Activated CD4-positive, alpha-beta T cell treated with anti-CD3 and anti-CD28 coated beads, Interleukin-2, amount 10 ng/mL, durations not matched to agents 24 days and 14 days (primary cell): ENCODE data around the gene C2CD2L. TPM values are rescaled to one million over a fixed set of nuclear protein-coding genes. Genes with fewer than 3 reads are reported as not detected.
"Not testable (repeated sequence)": the region's sequence is repeated elsewhere in the genome, so short reads cannot be mapped to it uniquely, and the experiment has no call there.

Experiments used
- DNase-seq: peaks from one replicate; pipeline ENCODE4 v3.0.0; 2022
- H3K27ac Mint-ChIP-seq: one replicate; pipeline ENCODE4 v1.8.0; 2022; ENCODE audit warnings: mild to moderate bottlenecking, mixed read lengths
- H3K27me3 Mint-ChIP-seq: one replicate; pipeline ENCODE4 v1.8.0; 2022; ENCODE audit warnings: mixed read lengths
- H3K36me3 Mint-ChIP-seq: one replicate; pipeline ENCODE4 v1.8.0; 2022; ENCODE audit warnings: low read depth, mild to moderate bottlenecking, mixed read lengths
- H3K4me1 Mint-ChIP-seq: one replicate; pipeline ENCODE4 v1.8.0; 2021; ENCODE audit warnings: mixed read lengths
- H3K4me3 Mint-ChIP-seq: one replicate; pipeline ENCODE4 v1.8.0; 2022; ENCODE audit warnings: mild to moderate bottlenecking, moderate library complexity, mixed read lengths
- H3K9me3 Mint-ChIP-seq: one replicate; pipeline ENCODE4 v1.8.0; 2021; ENCODE audit warnings: mixed read lengths
- intact Hi-C: fragments of 100-400 bp; cut with micrococcal nuclease; formaldehyde crosslinking; loops from one replicate; pipeline ENCODE4 v1.15.1; 2023
- total RNA-seq: library from RNA; stranded (reverse); gene quantifications from 2 replicates; pipeline ENCODE4 v1.2.3, GENCODE V29; 2022

The C2CD2L gene
- total RNA-seq, 1 donor from 2014 or later: 33.5 TPM

- DNase-seq: no peak
- Mint-ChIP-seq H3K36me3 (peaks cover 39% of the 10 kb centered on the region), H3K27me3 (no peaks in the 10 kb centered on the region), H3K9me3 (no peaks in the 10 kb centered on the region), H3K4me3 (peak overlapping the region; percentile 92), H3K4me1 (peaks cover 41% of the 10 kb centered on the region), H3K27ac (peak overlapping the region; percentile 99)
- intact Hi-C loops: loop anchor here (1.0 to 5.0 kb wide), 5 partner anchors 16 to 221 kb away; partner anchors contain the start of genes BCL9L, HMBS and HYOU1
These were observed 6.0 kb upstream of the C2CD2L start for GRCh38 chr11:119100994-119101758.

GRCh38 chr11:119101759-119102423, 5.3 kb upstream of the C2CD2L start, which contains the start of gene DPAGT1:
DPAGT1 (minus strand) TSS chr11:119101853; CDS start chr11:119101655, 198 bp downstream.
- Mint-ChIP-seq H3K36me3 (peaks cover 33% of the 10 kb centered on the region), H3K27ac (peak within 1 kb of the TSS; percentile 99), H3K9me3 (no peaks in the 10 kb centered on the region), H3K4me1 (peaks cover 40% of the 10 kb centered on the region), H3K27me3 (no peaks in the 10 kb centered on the region), H3K4me3 (peak within 1 kb of the TSS; percentile 92)
- DNase-seq: peak; percentile 96
- intact Hi-C loops: loop anchor here (1.0 to 5.0 kb wide), 7 partner anchors 17 to 220 kb away; partner anchors contain the start of genes BCL9L, HINFP, HMBS and HYOU1

GRCh38 chr11:119103161-119103664, 3.9 kb upstream of the C2CD2L start:
- intact Hi-C loops: loop anchor here (5.0 kb wide), 2 partner anchors 176 to 219 kb away; partner anchors contain the start of gene BCL9L
- peaks cover 39% of the 10 kb centered on the region for H3K4me1 Mint-ChIP-seq
- peaks cover 22% of the 10 kb centered on the region for H3K36me3 Mint-ChIP-seq
- H3K27me3 Mint-ChIP-seq, H3K9me3 Mint-ChIP-seq, DNase-seq: not testable (repeated sequence)
- H3K27ac Mint-ChIP-seq: peak overlapping the region; percentile 99
- H3K4me3 Mint-ChIP-seq: peak overlapping the region; percentile 92

GRCh38 chr11:119103793-119104192, 3.4 kb upstream of the C2CD2L start:
- H3K36me3 Mint-ChIP-seq: peaks cover 21% of the 10 kb centered on the region
- H3K4me3 Mint-ChIP-seq: peak overlapping the region; percentile 21
- H3K9me3 Mint-ChIP-seq: no peaks in the 10 kb centered on the region
- H3K4me1 Mint-ChIP-seq: peaks cover 40% of the 10 kb centered on the region
- intact Hi-C loops: loop anchor here (5.0 kb wide), 2 partner anchors 176 to 219 kb away; partner anchors contain the start of gene BCL9L
- peak; percentile 68 for DNase-seq
- H3K27ac Mint-ChIP-seq: peak overlapping the region; percentile 60
- H3K27me3 Mint-ChIP-seq: no peaks in the 10 kb centered on the region

- Mint-ChIP-seq H3K4me1 (peaks cover 40% of the 10 kb centered on the region), H3K4me3 (peak overlapping the region; percentile 95), H3K9me3 (no peaks in the 10 kb centered on the region), H3K27ac (peak overlapping the region; percentile 84), H3K27me3 (no peaks in the 10 kb centered on the region), H3K36me3 (peaks cover 24% of the 10 kb centered on the region)
- no peak for DNase-seq
- intact Hi-C loops: loop anchor here (1.0 to 5.0 kb wide), 3 partner anchors 8 to 100 kb away; partner anchors contain the start of genes CBL and HINFP
These were observed 498 bp downstream of the C2CD2L start for GRCh38 chr11:119107538-119108145.

GRCh38 chr11:119108146-119108856, 1.2 kb downstream of the C2CD2L start:
- Mint-ChIP-seq H3K36me3 (peaks cover 29% of the 10 kb centered on the region), H3K4me1 (peaks cover 38% of the 10 kb centered on the region)

GRCh38 chr11:119108857-119109221, 1.7 kb downstream of the C2CD2L start:
- intact Hi-C loops: loop anchor here (5.0 kb wide), 1 partner anchor 98 kb away; the partner anchor contains the start of gene CBL
- H3K27me3 Mint-ChIP-seq: no peaks in the 10 kb centered on the region
- no peak for DNase-seq
- peak overlapping the region; percentile 95 for H3K4me3 Mint-ChIP-seq
- no peaks in the 10 kb centered on the region for H3K9me3 Mint-ChIP-seq
- H3K4me1 Mint-ChIP-seq: peaks cover 36% of the 10 kb centered on the region
- peak overlapping the region; percentile 84 for H3K27ac Mint-ChIP-seq
- H3K36me3 Mint-ChIP-seq: peaks cover 33% of the 10 kb centered on the region

More at GRCh38 chr11:119108146-119108856, 1.2 kb downstream of the C2CD2L start:
- peak; percentile 83 for DNase-seq
- intact Hi-C loops: loop anchor here (5.0 kb wide), 1 partner anchor 99 kb away; the partner anchor contains the start of gene CBL
- Mint-ChIP-seq H3K27me3 (no peaks in the 10 kb centered on the region), H3K4me3 (peak overlapping the region; percentile 95), H3K27ac (peak overlapping the region; percentile 84), H3K9me3 (no peaks in the 10 kb centered on the region)

GRCh38 chr11:119109843-119110242, 2.7 kb downstream of the C2CD2L start:
- Mint-ChIP-seq H3K27me3 (no peaks in the 10 kb centered on the region), H3K4me1 (peaks cover 39% of the 10 kb centered on the region), H3K36me3 (peaks cover 38% of the 10 kb centered on the region), H3K4me3 (peak overlapping the region; percentile 95), H3K27ac (no peak overlapping the region), H3K9me3 (no peaks in the 10 kb centered on the region)
- intact Hi-C loops: loop anchor here (5.0 kb wide), 1 partner anchor 97 kb away; the partner anchor contains the start of gene CBL
- DNase-seq: no peak

- Mint-ChIP-seq H3K4me1 (peaks cover 42% of the 10 kb centered on the region), H3K4me3 (no peak overlapping the region), H3K27ac (no peak overlapping the region)
These were observed 3.3 kb downstream of the C2CD2L start for GRCh38 chr11:119110439-119110838.

GRCh38 chr11:119111361-119111925, 4.3 kb downstream of the C2CD2L start:
- intact Hi-C loops: no loop called here
- DNase-seq: no peak
- Mint-ChIP-seq H3K36me3 (peaks cover 50% of the 10 kb centered on the region), H3K9me3 (no peaks in the 10 kb centered on the region), H3K4me1 (peaks cover 44% of the 10 kb centered on the region), H3K27me3 (no peaks in the 10 kb centered on the region), H3K4me3 (no peak overlapping the region), H3K27ac (peak overlapping the region; percentile 47)

More at GRCh38 chr11:119110439-119110838, 3.3 kb downstream of the C2CD2L start:
- no peaks in the 10 kb centered on the region for H3K9me3 Mint-ChIP-seq
- H3K36me3 Mint-ChIP-seq: peaks cover 42% of the 10 kb centered on the region
- DNase-seq: no peak
- intact Hi-C loops: no loop called here
- no peaks in the 10 kb centered on the region for H3K27me3 Mint-ChIP-seq

GRCh38 chr11:119112314-119113020, 5.3 kb downstream of the C2CD2L start:
- Mint-ChIP-seq H3K4me1 (peaks cover 41% of the 10 kb centered on the region), H3K27ac (peak overlapping the region; percentile 10)

GRCh38 chr11:119113716-119114115, 6.6 kb downstream of the C2CD2L start:
- intact Hi-C loops: no loop called here
- Mint-ChIP-seq H3K9me3 (no peaks in the 10 kb centered on the region), H3K27me3 (no peaks in the 10 kb centered on the region), H3K4me1 (peaks cover 36% of the 10 kb centered on the region), H3K27ac (peak overlapping the region; percentile 56), H3K4me3 (no peak overlapping the region), H3K36me3 (peaks cover 57% of the 10 kb centered on the region)
- DNase-seq: no peak

More at GRCh38 chr11:119112314-119113020, 5.3 kb downstream of the C2CD2L start:
- Mint-ChIP-seq H3K36me3 (peaks cover 59% of the 10 kb centered on the region), H3K27me3 (no peaks in the 10 kb centered on the region), H3K4me3 (no peak overlapping the region), H3K9me3 (no peaks in the 10 kb centered on the region)
- intact Hi-C loops: no loop called here
- DNase-seq: no peak
